Adrenal gland (tissue), 5 donors: Measurements from ENCODE around the gene PRICKLE2.

ENCODE experiments used
- CTCF ChIP-seq, 6 experiments: fragments of 450-650 bp in 4 of 6; fragments of 200-600 bp in 2 of 6; sonication (generic) in 1 of 6; IDR thresholded peaks; 1 replicate in 5 of 6; 2 replicates in 1 of 6; pipeline versions ENCODE4 v1.5.1 to v1.8.0; 2016 to 2021; ENCODE audit warnings: antibody characterized with exemption in 6 of 6, mild to moderate bottlenecking in 2 of 6, moderate library complexity in 1 of 6
- POLR2A ChIP-seq, 2 donors: fragments of 450-650 bp; IDR thresholded peaks; one replicate each; pipeline ENCODE4 v1.6.1; 2017; ENCODE audit warnings: antibody characterized with exemption in 2 of 2, mild to moderate bottlenecking in 2 of 2, moderate library complexity in 1 of 2
- donor health status: DM: no; HTN: no; CAD: no.

- no peak for TF ChIP-seq CTCF (IDR thresholded peaks at IDR 0.05)
- TF ChIP-seq POLR2A (IDR thresholded peaks at IDR 0.05), result no peak
Observed at GRCh38 chr3:64133987-64134386, 91.3 kb downstream of the PRICKLE2 start.
